HEK293T (cell line): ENCODE measurements around the gene ADIPOR1.

Source experiments
- ARNT ChIP-seq: fragments of 450-650 bp; IDR thresholded peaks from 2 replicates; pipeline ENCODE4 v1.6.1; 2017; ENCODE audit warnings: mild to moderate bottlenecking
- ELF4 ChIP-seq: fragments of 450-650 bp; IDR thresholded peaks from 2 replicates; pipeline ENCODE4 v1.6.1; 2017; ENCODE audit warnings: antibody characterized with exemption
- FOXK2 ChIP-seq: fragments of 450-650 bp; IDR thresholded peaks from 2 replicates; pipeline ENCODE4 v1.6.1; 2016; ENCODE audit warnings: mild to moderate bottlenecking
- FOXM1 ChIP-seq: fragments of 450-650 bp; IDR thresholded peaks from 2 replicates; pipeline ENCODE4 v1.6.1; 2017; ENCODE audit warnings: mild to moderate bottlenecking, borderline replicate concordance
- HDGF ChIP-seq: fragments of 450-650 bp; IDR thresholded peaks from 2 replicates; pipeline ENCODE4 v1.6.1; 2017; ENCODE audit warnings: antibody characterized with exemption, borderline replicate concordance
- SP1 ChIP-seq: fragments of 450-650 bp; IDR thresholded peaks from 2 replicates; pipeline ENCODE4 v1.6.1; 2017
- SUZ12 ChIP-seq: fragments of 450-650 bp; IDR thresholded peaks from 2 replicates; pipeline ENCODE4 v1.6.1; 2016; ENCODE audit warnings: mild to moderate bottlenecking
- TARDBP ChIP-seq: fragments of 450-650 bp; IDR thresholded peaks from 2 replicates; pipeline ENCODE4 v1.6.1; 2016

- TF ChIP-seq HDGF: no peak
- no peak for TF ChIP-seq SP1
- no peak for TF ChIP-seq ARNT
- TF ChIP-seq FOXK2: no peak
- no peak for TF ChIP-seq ELF4
- TF ChIP-seq TARDBP: no peak
- no peak for TF ChIP-seq SUZ12
- no peak for TF ChIP-seq FOXM1
Observed at GRCh38 chr1:202991112-202991511, 33.0 kb upstream of the ADIPOR1 start.
